ENCODE measurements around the gene SSX2IP.

DNA sequence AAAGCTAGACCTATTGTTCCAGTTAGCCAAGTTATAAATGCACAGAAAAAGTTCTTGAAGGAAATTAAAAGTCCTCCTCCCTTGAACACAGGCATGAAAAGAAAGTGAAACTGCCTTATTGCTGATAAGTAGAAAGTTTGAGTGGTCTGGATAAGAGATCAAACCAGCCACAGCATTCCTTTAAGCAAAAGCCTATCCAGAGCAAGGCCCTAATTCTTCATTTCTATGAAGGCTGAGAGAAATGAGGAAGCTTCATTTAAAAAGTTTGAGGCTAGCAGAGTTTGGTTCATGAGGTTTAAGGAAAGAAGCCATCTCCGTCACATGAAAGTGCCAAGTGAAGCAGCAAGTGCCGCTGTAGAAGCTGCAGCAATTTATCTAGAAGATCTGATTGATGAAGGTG, 2.7 kb upstream of the SSX2IP start:
- TF ChIP-seq, protein P1, sequence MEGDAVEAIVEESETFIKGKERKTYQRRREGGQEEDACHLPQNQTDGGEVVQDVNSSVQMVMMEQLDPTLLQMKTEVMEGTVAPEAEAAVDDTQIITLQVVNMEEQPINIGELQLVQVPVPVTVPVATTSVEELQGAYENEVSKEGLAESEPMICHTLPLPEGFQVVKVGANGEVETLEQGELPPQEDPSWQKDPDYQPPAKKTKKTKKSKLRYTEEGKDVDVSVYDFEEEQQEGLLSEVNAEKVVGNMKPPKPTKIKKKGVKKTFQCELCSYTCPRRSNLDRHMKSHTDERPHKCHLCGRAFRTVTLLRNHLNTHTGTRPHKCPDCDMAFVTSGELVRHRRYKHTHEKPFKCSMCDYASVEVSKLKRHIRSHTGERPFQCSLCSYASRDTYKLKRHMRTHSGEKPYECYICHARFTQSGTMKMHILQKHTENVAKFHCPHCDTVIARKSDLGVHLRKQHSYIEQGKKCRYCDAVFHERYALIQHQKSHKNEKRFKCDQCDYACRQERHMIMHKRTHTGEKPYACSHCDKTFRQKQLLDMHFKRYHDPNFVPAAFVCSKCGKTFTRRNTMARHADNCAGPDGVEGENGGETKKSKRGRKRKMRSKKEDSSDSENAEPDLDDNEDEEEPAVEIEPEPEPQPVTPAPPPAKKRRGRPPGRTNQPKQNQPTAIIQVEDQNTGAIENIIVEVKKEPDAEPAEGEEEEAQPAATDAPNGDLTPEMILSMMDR (IDR thresholded peaks at IDR 0.05), result no peak
- no peak for TF ChIP-seq NR1H2 (CRISPR knock-in tag; IDR thresholded peaks at IDR 0.05)
- TF ChIP-seq, protein P2, sequence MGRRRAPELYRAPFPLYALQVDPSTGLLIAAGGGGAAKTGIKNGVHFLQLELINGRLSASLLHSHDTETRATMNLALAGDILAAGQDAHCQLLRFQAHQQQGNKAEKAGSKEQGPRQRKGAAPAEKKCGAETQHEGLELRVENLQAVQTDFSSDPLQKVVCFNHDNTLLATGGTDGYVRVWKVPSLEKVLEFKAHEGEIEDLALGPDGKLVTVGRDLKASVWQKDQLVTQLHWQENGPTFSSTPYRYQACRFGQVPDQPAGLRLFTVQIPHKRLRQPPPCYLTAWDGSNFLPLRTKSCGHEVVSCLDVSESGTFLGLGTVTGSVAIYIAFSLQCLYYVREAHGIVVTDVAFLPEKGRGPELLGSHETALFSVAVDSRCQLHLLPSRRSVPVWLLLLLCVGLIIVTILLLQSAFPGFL (CRISPR knock-in tag; IDR thresholded peaks at IDR 0.05; ENCODE audit: borderline replicate concordance), result no peak
- TF ChIP-seq, protein P3, sequence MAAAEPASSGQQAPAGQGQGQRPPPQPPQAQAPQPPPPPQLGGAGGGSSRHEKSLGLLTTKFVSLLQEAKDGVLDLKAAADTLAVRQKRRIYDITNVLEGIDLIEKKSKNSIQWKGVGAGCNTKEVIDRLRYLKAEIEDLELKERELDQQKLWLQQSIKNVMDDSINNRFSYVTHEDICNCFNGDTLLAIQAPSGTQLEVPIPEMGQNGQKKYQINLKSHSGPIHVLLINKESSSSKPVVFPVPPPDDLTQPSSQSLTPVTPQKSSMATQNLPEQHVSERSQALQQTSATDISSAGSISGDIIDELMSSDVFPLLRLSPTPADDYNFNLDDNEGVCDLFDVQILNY (CRISPR knock-in tag; IDR thresholded peaks at IDR 0.05), result no peak
- TF ChIP-seq ZNF423 (CRISPR knock-in tag; IDR thresholded peaks at IDR 0.05), result no peak
- no peak for TF ChIP-seq ZNF121 (CRISPR knock-in tag; IDR thresholded peaks at IDR 0.05)
- no peak for TF ChIP-seq ZNF416 (CRISPR knock-in tag; IDR thresholded peaks at IDR 0.05)
- no peak for TF ChIP-seq MXD4 (CRISPR knock-in tag; IDR thresholded peaks at IDR 0.05; ENCODE audit: borderline replicate concordance)
- TF ChIP-seq, protein P4, sequence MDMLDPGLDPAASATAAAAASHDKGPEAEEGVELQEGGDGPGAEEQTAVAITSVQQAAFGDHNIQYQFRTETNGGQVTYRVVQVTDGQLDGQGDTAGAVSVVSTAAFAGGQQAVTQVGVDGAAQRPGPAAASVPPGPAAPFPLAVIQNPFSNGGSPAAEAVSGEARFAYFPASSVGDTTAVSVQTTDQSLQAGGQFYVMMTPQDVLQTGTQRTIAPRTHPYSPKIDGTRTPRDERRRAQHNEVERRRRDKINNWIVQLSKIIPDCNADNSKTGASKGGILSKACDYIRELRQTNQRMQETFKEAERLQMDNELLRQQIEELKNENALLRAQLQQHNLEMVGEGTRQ (CRISPR knock-in tag; IDR thresholded peaks at IDR 0.05), result no peak
- TF ChIP-seq, protein P5, sequence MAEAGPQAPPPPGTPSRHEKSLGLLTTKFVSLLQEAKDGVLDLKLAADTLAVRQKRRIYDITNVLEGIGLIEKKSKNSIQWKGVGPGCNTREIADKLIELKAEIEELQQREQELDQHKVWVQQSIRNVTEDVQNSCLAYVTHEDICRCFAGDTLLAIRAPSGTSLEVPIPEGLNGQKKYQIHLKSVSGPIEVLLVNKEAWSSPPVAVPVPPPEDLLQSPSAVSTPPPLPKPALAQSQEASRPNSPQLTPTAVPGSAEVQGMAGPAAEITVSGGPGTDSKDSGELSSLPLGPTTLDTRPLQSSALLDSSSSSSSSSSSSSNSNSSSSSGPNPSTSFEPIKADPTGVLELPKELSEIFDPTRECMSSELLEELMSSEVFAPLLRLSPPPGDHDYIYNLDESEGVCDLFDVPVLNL (CRISPR knock-in tag; IDR thresholded peaks at IDR 0.05; ENCODE audit: borderline replicate concordance, low read depth), result no peak
- TF ChIP-seq, protein P6, sequence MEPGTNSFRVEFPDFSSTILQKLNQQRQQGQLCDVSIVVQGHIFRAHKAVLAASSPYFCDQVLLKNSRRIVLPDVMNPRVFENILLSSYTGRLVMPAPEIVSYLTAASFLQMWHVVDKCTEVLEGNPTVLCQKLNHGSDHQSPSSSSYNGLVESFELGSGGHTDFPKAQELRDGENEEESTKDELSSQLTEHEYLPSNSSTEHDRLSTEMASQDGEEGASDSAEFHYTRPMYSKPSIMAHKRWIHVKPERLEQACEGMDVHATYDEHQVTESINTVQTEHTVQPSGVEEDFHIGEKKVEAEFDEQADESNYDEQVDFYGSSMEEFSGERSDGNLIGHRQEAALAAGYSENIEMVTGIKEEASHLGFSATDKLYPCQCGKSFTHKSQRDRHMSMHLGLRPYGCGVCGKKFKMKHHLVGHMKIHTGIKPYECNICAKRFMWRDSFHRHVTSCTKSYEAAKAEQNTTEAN (CRISPR knock-in tag; IDR thresholded peaks at IDR 0.05), result no peak
- TF ChIP-seq, protein P7, sequence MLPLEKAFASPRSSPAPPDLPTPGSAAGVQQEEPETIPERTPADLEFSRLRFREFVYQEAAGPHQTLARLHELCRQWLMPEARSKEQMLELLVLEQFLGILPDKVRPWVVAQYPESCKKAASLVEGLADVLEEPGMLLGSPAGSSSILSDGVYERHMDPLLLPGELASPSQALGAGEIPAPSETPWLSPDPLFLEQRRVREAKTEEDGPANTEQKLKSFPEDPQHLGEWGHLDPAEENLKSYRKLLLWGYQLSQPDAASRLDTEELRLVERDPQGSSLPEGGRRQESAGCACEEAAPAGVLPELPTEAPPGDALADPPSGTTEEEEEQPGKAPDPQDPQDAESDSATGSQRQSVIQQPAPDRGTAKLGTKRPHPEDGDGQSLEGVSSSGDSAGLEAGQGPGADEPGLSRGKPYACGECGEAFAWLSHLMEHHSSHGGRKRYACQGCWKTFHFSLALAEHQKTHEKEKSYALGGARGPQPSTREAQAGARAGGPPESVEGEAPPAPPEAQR (CRISPR knock-in tag; IDR thresholded peaks at IDR 0.05), result no peak
- no peak for TF ChIP-seq NR2C2 (CRISPR knock-in tag; IDR thresholded peaks at IDR 0.05)
- TF ChIP-seq, protein P8, sequence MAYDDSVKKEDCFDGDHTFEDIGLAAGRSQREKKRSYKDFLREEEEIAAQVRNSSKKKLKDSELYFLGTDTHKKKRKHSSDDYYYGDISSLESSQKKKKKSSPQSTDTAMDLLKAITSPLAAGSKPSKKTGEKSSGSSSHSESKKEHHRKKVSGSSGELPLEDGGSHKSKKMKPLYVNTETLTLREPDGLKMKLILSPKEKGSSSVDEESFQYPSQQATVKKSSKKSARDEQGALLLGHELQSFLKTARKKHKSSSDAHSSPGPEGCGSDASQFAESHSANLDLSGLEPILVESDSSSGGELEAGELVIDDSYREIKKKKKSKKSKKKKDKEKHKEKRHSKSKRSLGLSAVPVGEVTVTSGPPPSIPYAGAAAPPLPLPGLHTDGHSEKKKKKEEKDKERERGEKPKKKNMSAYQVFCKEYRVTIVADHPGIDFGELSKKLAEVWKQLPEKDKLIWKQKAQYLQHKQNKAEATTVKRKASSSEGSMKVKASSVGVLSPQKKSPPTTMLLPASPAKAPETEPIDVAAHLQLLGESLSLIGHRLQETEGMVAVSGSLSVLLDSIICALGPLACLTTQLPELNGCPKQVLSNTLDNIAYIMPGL (CRISPR knock-in tag; IDR thresholded peaks at IDR 0.05), result no peak
